Glutamatergic neuron (in vitro differentiated cells): ENCODE data around the gene TCF7. TPM values are rescaled to one million over a fixed set of nuclear protein-coding genes. Genes with fewer than 3 reads are reported as not detected.

Experiments
- DNase-seq: peaks from one replicate; pipeline ENCODE4 v3.0.0; 2022
- H3K27ac Mint-ChIP-seq: one replicate; pipeline ENCODE4 v1.8.0; 2020; ENCODE audit warnings: mild to moderate bottlenecking, mixed read lengths, inconsistent platforms; ENCODE audit not compliant: unreplicated experiment
- H3K27me3 Mint-ChIP-seq: one replicate; pipeline ENCODE4 v1.8.0; 2020; ENCODE audit warnings: mild to moderate bottlenecking, moderate library complexity, mixed read lengths, inconsistent platforms; ENCODE audit not compliant: unreplicated experiment
- H3K36me3 Mint-ChIP-seq: one replicate; pipeline ENCODE4 v1.8.0; 2020; ENCODE audit warnings: mild to moderate bottlenecking, mixed read lengths, inconsistent platforms; ENCODE audit not compliant: unreplicated experiment
- H3K4me1 Mint-ChIP-seq: one replicate; pipeline ENCODE4 v1.8.0; 2020; ENCODE audit warnings: mild to moderate bottlenecking, low read depth, mixed read lengths, inconsistent platforms; ENCODE audit not compliant: unreplicated experiment
- H3K4me3 Mint-ChIP-seq: one replicate; pipeline ENCODE4 v1.8.0; 2020; ENCODE audit warnings: mild to moderate bottlenecking, mixed read lengths, inconsistent platforms; ENCODE audit not compliant: unreplicated experiment
- H3K9me3 Mint-ChIP-seq: one replicate; pipeline ENCODE4 v1.8.0; 2020; ENCODE audit warnings: mild to moderate bottlenecking, moderate library complexity, mixed read lengths, inconsistent platforms; ENCODE audit not compliant: unreplicated experiment
- total RNA-seq: library from RNA; stranded (reverse); fragmentation: NEBNext Ultra II Directional; extraction: Animal tissue kit (Norgen Biotek cat#: 25700); gene quantifications from one replicate; pipeline ENCODE4 v1.2.1, GENCODE V29; 2021; ENCODE audit not compliant: unreplicated experiment
- TF ChIP-seq, protein P1 (sequence below): fragments of 200-600 bp; sonication (generic); IDR thresholded peaks from one replicate; pipeline ENCODE4 v1.5.0; 2021; ENCODE audit not compliant: partially characterized antibody, unreplicated experiment

The TCF7 gene
- total RNA-seq, 1 donor from 2014 or later, result 5.8 TPM

DNA sequence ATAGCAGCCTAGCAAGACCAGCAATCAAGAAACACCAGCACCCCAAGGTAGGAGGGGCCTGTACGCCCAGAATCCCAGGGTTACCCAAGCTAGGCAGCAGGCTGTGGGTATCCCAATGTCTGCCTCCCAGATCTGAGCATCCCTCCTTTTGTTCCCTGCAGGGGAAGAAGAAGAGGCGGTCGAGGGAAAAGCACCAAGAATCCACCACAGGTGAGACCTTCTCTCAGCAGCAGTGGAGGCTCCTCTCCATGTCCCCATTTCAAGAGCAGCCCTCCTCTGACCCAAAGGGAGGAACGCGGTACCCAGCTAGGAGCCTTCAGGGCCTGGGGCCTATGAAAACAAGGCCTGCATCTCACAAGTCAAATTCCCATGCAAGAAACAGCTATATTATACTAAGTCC, 28.9 kb downstream of the TCF7 start:
- DNase-seq, result no peak
- no peak overlapping the region for H3K27ac Mint-ChIP-seq
- H3K27me3 Mint-ChIP-seq, result peaks cover 4% of the 10 kb centered on the region
- no peak overlapping the region for H3K4me3 Mint-ChIP-seq
- TF ChIP-seq, protein P1, sequence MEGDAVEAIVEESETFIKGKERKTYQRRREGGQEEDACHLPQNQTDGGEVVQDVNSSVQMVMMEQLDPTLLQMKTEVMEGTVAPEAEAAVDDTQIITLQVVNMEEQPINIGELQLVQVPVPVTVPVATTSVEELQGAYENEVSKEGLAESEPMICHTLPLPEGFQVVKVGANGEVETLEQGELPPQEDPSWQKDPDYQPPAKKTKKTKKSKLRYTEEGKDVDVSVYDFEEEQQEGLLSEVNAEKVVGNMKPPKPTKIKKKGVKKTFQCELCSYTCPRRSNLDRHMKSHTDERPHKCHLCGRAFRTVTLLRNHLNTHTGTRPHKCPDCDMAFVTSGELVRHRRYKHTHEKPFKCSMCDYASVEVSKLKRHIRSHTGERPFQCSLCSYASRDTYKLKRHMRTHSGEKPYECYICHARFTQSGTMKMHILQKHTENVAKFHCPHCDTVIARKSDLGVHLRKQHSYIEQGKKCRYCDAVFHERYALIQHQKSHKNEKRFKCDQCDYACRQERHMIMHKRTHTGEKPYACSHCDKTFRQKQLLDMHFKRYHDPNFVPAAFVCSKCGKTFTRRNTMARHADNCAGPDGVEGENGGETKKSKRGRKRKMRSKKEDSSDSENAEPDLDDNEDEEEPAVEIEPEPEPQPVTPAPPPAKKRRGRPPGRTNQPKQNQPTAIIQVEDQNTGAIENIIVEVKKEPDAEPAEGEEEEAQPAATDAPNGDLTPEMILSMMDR, result no peak
- H3K9me3 Mint-ChIP-seq, result peaks cover 6% of the 10 kb centered on the region
- H3K36me3 Mint-ChIP-seq, result no peaks in the 10 kb centered on the region
- peaks cover 32% of the 10 kb centered on the region for H3K4me1 Mint-ChIP-seq

DNA sequence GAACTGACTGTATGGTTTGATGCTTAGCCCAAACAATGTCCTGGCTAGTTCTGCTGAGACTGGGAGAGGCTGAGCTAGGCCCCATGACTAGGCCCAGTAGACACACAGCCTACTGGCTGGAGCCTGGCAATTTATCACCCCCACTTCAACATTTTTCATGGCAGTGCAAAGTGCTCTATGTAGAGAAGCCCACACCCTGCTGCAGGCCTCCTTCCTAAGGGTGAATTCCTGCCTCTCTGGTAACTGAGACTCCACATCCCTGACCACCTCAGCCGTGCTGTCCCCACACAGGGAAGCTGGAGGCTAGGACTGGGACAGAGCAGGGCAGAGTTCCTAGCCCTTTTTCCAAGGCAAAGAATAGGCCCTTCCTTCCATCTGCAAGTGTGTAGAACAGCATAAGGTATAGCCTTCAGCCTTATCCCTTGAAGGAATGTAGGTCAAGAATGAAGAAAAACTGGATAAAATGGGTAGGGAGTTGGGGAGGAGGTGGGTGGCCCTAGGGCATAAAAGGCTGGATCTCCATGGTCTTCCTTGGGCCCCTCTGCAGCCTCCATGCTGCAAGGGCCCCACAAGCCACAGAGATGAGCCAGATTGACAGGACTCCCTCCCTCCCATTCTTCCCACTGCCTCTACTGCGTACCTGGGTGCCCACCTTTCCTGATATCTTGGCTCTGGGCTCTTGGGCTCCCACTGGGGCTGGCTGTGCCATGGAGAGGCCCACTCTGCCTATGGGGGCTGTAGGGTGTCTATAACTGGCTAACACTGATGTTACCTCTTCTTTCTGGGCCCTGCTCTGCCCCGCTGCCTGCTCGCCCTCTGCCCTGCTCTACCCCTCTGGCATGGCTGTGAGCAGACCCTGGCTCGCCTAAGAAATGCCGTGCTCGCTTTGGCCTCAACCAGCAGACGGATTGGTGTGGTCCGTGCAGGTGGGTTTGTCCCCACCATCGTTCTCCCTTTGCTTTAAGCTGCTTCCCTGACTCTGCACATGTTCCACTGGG, 29.8 kb downstream of the TCF7 start:
- DNase-seq, result no peak
- peaks cover 6% of the 10 kb centered on the region for H3K9me3 Mint-ChIP-seq
- H3K27ac Mint-ChIP-seq, result no peak overlapping the region
- peaks cover 32% of the 10 kb centered on the region for H3K4me1 Mint-ChIP-seq
- H3K4me3 Mint-ChIP-seq, result no peak overlapping the region
- TF ChIP-seq, protein P1, result no peak
- no peaks in the 10 kb centered on the region for H3K36me3 Mint-ChIP-seq
- H3K27me3 Mint-ChIP-seq, result peaks cover 4% of the 10 kb centered on the region

DNA sequence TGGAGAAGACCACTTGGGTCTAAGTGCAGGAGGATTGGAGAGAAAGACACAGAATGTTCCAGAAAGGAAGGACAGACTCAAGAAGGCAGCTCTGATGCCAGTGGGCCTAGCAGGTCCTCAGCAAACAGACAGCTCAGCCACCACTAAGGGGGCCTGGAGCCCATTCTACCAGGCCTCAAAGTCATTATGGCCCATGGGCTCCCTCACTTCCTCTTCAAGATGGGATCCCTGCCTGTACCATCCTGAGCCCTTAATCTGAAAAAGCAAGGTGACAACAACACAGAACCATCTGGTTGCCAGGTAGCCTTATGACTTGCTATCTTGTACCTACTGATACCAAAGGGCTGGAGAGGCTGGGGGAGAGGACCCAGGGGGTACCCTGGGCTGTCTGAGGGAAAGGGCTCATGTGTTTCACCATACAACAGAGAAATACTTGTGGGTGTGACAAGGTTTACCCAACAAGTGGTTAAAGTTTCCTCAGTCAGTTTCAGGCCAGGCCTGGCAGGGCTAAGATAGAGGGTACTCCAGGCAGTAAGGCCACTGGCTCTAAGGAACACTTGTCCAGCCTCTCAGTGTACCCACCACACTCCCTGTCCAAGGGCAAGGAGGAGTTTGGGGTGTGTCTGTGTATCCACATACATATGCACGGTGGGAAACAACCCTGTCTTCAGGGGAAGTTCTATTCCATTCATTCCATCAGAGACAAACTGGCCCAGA, 30.7 kb downstream of the TCF7 start:
- H3K36me3 Mint-ChIP-seq, result no peaks in the 10 kb centered on the region
- peaks cover 6% of the 10 kb centered on the region for H3K9me3 Mint-ChIP-seq
- TF ChIP-seq, protein P1, result no peak
- no peak overlapping the region for H3K27ac Mint-ChIP-seq
- peaks cover 5% of the 10 kb centered on the region for H3K27me3 Mint-ChIP-seq
- H3K4me3 Mint-ChIP-seq, result no peak overlapping the region
- no peak for DNase-seq
- H3K4me1 Mint-ChIP-seq, result peaks cover 30% of the 10 kb centered on the region

DNA sequence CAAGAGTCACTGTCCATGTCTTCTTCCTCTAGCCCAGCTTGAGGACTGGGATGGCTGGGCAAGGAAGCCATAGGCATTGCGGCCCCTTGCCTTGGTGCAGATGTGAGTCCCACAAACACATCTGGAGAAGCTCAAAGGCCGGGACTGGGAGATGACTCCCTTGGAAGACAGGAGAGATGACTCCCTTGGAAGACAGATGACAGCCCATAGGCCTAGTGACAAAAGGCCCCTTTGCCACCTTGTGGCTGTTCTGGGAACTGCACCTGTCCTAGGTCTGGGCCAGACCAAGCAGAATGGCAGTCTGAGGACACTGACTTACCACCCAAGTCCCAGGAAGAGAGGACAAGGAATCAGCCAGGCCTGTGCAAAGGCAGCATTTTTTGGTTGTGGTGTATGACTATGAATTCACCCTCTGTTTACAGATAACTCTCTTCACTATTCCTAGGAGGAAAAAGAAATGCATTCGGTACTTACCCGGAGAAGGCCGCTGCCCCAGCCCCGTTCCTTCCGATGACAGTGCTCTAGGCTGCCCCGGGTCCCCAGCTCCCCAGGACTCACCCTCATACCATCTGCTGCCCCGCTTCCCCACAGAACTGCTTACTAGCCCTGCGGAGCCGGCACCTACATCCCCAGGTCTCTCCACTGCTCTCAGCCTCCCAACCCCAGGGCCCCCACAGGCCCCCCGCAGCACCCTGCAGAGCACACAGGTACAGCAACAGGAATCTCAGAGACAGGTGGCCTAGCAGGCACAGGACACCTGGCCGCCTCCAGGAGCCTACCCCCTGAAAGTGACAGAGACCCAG, 31.5 kb downstream of the TCF7 start:
- Mint-ChIP-seq H3K36me3 (no peaks in the 10 kb centered on the region), H3K4me3 (no peak overlapping the region), H3K9me3 (peaks cover 6% of the 10 kb centered on the region), H3K4me1 (peaks cover 26% of the 10 kb centered on the region), H3K27ac (peak overlapping the region; percentile 62), H3K27me3 (peaks cover 6% of the 10 kb centered on the region)
- TF ChIP-seq, protein P1, result peak; percentile 98
- peak; percentile 94 for DNase-seq
